IPS DF 6.9 (cell line): ENCODE results near the gene MESP2.

Experiments used
- DNase-seq: peaks from one replicate; pipeline ENCODE4 v3.0.0-alpha.2; 2013; ENCODE audit warnings: low read depth, low spot score
- H3K27ac ChIP-seq: one replicate; pipeline ENCODE4 v1.5.1; 2013; ENCODE audit warnings: low read length, control low read depth
- H3K27me3 ChIP-seq: 2 replicates; pipeline ENCODE4 v1.6.1; 2013; ENCODE audit warnings: mild to moderate bottlenecking, low read length; ENCODE audit not compliant: control insufficient read depth, insufficient read depth
- H3K36me3 ChIP-seq: 2 replicates; pipeline ENCODE4 v1.6.1; 2013; ENCODE audit warnings: low read length; ENCODE audit not compliant: control insufficient read depth, insufficient read depth
- H3K4me1 ChIP-seq: 2 replicates; pipeline ENCODE4 v1.6.1; 2013; ENCODE audit warnings: low read length; ENCODE audit not compliant: control insufficient read depth, insufficient read depth
- H3K4me3 ChIP-seq: 2 replicates; pipeline ENCODE4 v1.5.1; 2013; ENCODE audit warnings: mild to moderate bottlenecking, low read length
- H3K9me3 ChIP-seq: 2 replicates; pipeline ENCODE4 v1.6.1; 2013; ENCODE audit warnings: low read length, inconsistent platforms; ENCODE audit not compliant: control insufficient read depth, insufficient read depth
- WGBS: extraction: QIAGEN DNeasy Blood & Tissue Kit; methylation state at CpG from one replicate; pipeline ENCODE4 v1.1.7; 2013; ENCODE audit warnings: mixed read lengths, missing lambda C conversion rate; ENCODE audit not compliant: insufficient read length, insufficient coverage; 5-methylcytosine and 5-hydroxymethylcytosine counted together

The MESP2 gene

DNA sequence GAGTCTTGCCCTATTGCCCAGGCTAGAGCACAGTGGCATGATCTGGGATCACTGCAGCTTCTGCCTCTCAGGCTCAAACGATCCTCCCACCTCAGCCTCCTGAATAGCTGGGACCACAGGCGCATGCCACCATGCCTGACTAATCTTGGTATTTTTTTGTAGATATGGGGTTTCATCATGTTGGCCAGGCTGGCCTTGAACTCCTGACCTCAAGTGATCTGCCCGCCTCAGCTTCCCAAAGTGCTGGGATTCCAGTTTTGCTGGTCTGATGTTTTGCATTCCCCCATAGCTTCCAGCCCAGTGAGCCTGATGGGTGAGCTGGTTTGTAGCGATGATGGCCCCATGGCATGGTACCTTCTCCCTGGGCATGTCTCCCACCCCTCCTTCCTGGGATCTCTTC lies 20.4 kb upstream of the MESP2 start:
- WGBS, result no CpG with 5 or more reads among the region's 4 CpGs

DNA sequence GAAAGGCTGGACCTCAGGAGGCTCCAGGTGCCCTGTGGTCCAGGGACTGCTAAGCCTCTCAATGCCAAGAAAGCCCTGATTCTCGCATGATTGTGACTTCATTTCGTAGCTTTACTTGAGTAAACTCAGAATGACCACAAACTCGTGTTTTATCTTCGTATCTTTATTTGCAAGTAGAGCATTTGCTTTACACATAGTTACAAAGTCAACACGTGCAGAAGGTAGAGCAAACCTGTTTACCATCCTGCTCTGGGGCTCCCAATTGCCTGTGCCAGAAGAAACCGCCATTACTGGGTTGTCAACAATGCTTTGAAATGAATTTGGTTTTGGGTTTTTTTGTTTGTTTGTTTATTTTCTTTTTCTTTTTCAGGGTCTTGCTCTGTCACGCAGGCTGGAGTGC lies 19.2 kb upstream of the MESP2 start:
- H3K27ac ChIP-seq, result no peak overlapping the region

More for the DNA sequence above, 20.4 kb upstream of the MESP2 start:
- Histone ChIP-seq H3K4me3 (no peak overlapping the region), H3K27me3 (peaks cover 7% of the 10 kb centered on the region; the same call in 1 of the 2 replicates), H3K36me3 (no peaks in the 10 kb centered on the region), H3K27ac (no peak overlapping the region), H3K4me1 (peaks cover 5% of the 10 kb centered on the region), H3K9me3 (no peaks in the 10 kb centered on the region)
- DNase-seq, result no peak

DNA sequence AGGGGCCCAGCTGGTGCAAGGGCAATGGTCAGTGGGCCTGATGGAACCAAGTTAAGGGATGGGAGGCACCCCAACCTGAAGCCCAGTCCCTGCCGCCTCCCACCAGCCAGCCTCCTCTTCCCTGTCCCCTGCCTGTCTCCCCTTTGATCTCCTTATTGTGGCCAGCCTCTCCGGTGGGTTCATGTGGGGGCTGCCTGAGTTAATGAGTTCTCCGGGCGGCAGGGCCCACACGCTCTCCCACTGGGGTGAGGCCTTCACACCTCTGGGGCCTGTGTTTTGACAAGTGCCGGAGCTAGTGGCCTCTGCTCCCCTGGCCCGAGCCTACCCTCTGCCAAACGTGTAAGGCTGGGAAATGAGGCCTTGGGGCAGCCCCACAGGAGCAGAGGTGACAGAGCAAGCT lies 17.8 kb upstream of the MESP2 start:
- no CpG with 5 or more reads among the region's 8 CpGs for WGBS
- H3K27me3 ChIP-seq, result no peaks in the 10 kb centered on the region
- no peak overlapping the region for H3K27ac ChIP-seq
- H3K4me1 ChIP-seq, result peaks cover 5% of the 10 kb centered on the region
- no peaks in the 10 kb centered on the region for H3K9me3 ChIP-seq
- DNase-seq, result no peak
- no peak overlapping the region for H3K4me3 ChIP-seq
- H3K36me3 ChIP-seq, result no peaks in the 10 kb centered on the region

More for the DNA sequence above, 19.2 kb upstream of the MESP2 start:
- Histone ChIP-seq H3K36me3 (no peaks in the 10 kb centered on the region), H3K4me1 (peaks cover 5% of the 10 kb centered on the region), H3K4me3 (no peak overlapping the region), H3K9me3 (no peaks in the 10 kb centered on the region), H3K27me3 (peaks cover 1% of the 10 kb centered on the region; the same call in 1 of the 2 replicates)
- no peak for DNase-seq
- WGBS, result no CpG with 5 or more reads among the region's 7 CpGs

DNA sequence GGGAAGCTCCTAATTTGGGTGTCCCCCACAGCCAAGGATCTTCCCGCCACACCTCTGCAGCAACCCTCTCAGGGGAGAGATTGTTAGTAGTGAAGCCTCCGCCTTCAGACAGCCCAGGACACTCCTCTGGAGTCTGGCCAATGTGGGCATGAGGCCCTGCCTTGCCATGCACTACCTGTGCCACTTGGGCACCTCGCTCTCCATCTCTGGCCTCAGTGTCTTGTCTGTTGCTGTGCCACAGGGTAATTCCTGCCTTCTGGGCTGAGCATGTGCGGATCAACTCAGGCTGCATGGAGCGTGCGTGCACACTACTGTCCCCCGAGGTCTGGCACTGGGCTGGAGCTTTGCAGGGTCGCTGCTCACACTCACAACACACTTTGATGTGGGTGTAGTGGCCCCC lies 17.2 kb upstream of the MESP2 start:
- peaks cover 5% of the 10 kb centered on the region for H3K4me1 ChIP-seq
- WGBS, result no CpG with 5 or more reads among the region's 8 CpGs
- no peaks in the 10 kb centered on the region for H3K36me3 ChIP-seq
- H3K9me3 ChIP-seq, result no peaks in the 10 kb centered on the region
- H3K27me3 ChIP-seq, result no peaks in the 10 kb centered on the region
- DNase-seq, result no peak
- H3K27ac ChIP-seq, result no peak overlapping the region
- no peak overlapping the region for H3K4me3 ChIP-seq

DNA sequence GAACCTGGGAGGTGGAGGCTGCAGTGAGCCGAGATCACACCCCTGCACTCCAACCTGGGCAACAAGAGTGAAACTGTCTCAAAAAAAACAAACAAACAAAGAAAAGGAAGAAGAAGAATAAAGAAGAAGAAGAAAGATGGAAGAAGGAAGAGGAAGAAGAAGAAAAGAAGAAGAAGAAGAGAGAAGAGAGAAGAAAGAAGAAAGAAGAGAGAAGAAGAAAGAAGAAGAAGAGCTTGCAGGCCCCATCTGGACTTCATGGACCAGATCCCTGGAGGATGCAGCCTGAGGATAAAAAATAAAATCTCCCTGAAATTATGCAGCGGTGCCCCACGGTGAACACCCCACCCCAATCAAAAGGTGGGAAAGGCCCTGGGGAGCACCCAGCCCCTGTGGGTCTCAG lies 16.3 kb upstream of the MESP2 start:
- Histone ChIP-seq H3K4me3 (no peak overlapping the region), H3K9me3 (no peaks in the 10 kb centered on the region), H3K36me3 (no peaks in the 10 kb centered on the region), H3K4me1 (peaks cover 3% of the 10 kb centered on the region; the same call in 1 of the 2 replicates), H3K27me3 (no peaks in the 10 kb centered on the region), H3K27ac (no peak overlapping the region)
- no CpG with 5 or more reads among the region's 3 CpGs for WGBS
- DNase-seq, result no peak

DNA sequence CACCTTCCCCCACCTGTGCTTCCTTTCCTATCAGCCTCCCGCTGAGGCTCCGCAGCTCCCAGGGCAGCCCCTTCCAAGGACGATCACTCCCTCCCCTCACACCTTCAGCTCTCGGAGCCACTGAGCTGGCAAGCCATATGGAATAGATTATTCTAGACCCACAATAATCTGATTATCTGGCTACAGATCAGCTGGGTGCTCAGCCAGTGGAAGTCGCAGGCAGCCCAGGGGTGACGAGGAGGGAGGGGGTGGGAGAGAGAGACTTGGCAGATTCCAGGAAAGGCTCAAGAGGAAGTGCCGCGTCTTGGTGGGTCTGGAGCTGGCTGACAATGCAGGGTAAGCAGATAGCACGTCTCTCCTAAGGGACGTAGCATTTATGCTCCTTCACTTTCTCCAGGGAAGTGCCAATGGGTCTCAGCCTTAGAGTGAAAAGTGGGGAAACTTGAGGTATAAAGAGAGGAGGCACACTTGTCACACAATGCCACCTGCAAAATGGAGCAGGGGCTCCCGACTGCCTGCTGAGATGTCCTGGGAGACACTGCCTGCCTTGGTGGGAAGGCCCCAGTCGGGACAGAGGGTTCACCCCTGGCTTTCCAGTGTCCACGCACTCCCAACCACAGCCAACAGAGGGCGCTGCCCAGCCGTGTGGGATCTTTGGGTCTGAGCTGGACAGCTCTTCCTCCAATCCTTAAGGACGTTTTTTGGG lies 15.7 kb upstream of the MESP2 start:
- H3K4me1 ChIP-seq, result peaks cover 3% of the 10 kb centered on the region; the same call in 1 of the 2 replicates
- H3K9me3 ChIP-seq, result no peaks in the 10 kb centered on the region
- no peak for DNase-seq
- no peak overlapping the region for H3K4me3 ChIP-seq
- H3K36me3 ChIP-seq, result no peaks in the 10 kb centered on the region
- H3K27me3 ChIP-seq, result no peaks in the 10 kb centered on the region
- H3K27ac ChIP-seq, result no peak overlapping the region
- no CpG with 5 or more reads among the region's 16 CpGs for whole genome bisulfite sequencing

DNA sequence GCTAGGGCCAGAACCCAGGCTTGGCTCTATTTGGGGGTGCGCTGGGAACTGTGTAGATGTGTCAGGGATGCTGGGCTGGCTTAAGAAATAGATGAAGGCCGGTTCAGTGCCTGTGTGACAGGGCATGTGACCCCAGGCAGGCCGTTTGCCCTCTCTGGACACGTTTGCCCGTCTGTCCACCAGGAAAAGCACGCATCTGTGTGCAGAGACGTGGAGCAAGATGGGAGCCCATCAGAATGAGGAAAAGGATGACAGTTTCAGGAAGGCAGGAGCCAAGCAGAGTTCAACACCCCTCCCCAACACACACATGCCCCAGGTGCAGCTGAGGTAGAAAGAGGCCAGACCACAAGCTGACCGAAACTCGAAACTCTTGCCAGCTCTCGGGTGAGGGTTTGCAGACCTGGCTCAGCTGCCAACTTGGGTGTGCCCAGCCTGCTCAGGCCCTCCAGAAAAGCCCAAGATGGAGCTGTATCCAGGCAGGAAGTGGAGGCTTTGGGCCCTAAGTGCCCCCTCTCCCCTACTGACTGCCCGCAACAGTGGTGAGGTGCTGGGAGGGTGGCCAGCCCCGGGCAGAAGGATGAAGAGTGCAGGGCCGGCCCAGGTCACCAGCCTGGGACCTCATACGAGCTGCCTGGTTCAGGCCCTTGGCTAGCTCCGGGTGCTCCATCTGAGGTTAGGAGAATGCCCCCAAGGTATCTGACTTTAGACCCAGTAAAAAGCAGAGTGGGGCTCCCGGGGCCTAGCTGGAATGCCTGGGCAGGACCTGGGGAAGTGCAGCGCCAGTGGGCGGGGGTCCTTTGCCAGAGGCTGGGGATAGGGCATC lies 14.9 kb upstream of the MESP2 start:
- Histone ChIP-seq H3K9me3 (no peaks in the 10 kb centered on the region), H3K27me3 (no peaks in the 10 kb centered on the region), H3K36me3 (no peaks in the 10 kb centered on the region), H3K27ac (no peak overlapping the region), H3K4me3 (no peak overlapping the region), H3K4me1 (peaks cover 3% of the 10 kb centered on the region; the same call in 1 of the 2 replicates)
- WGBS, result no CpG with 5 or more reads among the region's 18 CpGs
- DNase-seq, result no peak

DNA sequence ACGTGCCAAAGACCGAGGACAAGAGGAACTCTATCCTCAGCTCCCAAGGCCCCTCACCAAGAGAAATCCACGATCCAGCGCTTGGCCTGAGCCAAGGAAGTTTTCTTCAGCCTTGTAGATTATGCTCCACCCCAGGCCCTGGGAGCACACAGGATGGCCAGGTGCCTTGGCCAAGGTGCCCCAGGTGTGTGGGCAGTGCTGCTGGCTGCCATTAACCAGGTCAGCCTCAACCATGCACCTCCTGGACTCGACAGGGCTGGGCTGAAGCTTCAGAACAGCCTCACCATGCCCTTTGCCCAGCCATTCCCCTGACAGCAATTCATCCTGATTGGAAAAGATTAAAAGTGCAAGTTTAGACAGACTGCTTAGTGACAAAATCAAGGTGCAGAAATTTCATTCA lies 14.2 kb upstream of the MESP2 start:
- no peak for DNase-seq
- no CpG with 5 or more reads among the region's 5 CpGs for WGBS
- H3K4me1 ChIP-seq, result peaks cover 3% of the 10 kb centered on the region; the same call in 1 of the 2 replicates
- no peaks in the 10 kb centered on the region for H3K36me3 ChIP-seq
- no peaks in the 10 kb centered on the region for H3K27me3 ChIP-seq
- no peak overlapping the region for H3K4me3 ChIP-seq
- H3K27ac ChIP-seq, result no peak overlapping the region
- no peaks in the 10 kb centered on the region for H3K9me3 ChIP-seq

DNA sequence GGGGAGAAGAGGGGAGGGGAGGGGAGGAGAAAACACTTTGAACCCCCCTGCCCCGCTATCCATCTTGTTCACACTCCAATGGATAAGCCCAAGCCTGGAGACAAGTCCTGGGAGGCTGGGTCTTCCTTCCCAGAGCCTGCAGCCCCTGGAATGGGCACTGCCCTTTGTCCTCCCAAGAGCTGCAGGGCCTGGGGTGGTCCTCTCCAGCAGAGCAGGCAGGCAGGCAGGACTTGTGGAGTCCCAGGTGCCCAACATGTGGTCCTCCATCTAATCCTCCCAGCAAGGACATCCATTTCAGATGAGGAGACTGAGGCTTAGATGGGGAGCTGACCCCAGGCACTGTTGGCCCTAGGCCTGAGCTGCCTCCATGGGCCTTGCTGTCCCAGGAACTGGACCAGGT lies 10.4 kb upstream of the MESP2 start:
- no CpG with 5 or more reads among the region's 1 CpG for WGBS

DNA sequence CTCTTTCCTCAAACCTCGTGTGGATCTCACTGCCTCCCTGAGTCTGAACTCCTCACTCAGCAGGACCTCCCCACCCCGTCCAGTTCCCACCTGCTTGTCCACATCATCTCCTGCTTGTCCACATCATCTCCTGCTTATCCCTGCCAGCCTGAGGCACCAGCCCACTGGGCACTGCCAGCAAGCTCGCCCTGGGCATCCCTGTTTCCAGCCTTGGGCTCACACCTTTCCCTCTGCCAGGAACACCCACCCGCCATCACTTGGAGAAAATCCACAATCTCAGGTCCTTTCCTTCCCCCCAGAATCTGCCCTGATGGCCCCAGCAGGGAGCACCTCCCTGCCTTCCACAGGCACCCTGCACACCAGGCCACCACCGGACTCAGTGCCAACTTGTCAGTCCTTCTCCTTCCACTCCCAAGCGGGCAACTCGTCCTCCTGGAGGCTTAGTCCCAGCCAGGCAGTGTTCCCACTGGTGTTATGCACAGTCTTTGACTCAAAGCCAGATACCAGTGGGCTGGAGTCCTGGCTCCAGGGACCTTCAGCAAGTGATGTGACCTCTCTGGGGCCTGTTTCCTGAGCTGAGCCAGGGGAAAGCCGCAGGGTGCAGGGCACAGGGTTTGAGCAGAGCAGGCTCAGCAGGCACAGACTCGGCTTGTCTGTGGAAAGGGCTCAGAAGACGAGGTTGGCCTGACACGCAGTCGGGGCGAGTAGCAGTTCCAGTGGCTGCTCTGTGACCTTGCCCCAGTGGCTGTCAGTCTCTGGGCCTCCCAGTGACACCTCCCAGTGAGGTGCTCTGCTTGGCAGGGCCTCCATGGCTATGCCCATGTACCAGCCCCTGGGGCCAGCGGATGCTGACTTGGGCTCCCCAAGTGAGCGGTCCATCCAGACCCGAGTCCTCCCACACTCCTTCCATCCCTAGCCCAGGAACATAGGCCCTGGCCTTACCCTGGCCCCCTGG lies 9.5 kb upstream of the MESP2 start:
- H3K36me3 ChIP-seq, result no peaks in the 10 kb centered on the region
- no CpG with 5 or more reads among the region's 16 CpGs for WGBS
- no peak overlapping the region for H3K4me3 ChIP-seq
- H3K27ac ChIP-seq, result no peak overlapping the region
- H3K27me3 ChIP-seq, result no peaks in the 10 kb centered on the region
- H3K4me1 ChIP-seq, result no peaks in the 10 kb centered on the region
- H3K9me3 ChIP-seq, result no peaks in the 10 kb centered on the region
- DNase-seq, result no peak

More for the DNA sequence above, 10.4 kb upstream of the MESP2 start:
- H3K4me3 ChIP-seq, result no peak overlapping the region
- no peak for DNase-seq
- no peaks in the 10 kb centered on the region for H3K27me3 ChIP-seq
- H3K9me3 ChIP-seq, result no peaks in the 10 kb centered on the region
- no peaks in the 10 kb centered on the region for H3K36me3 ChIP-seq
- no peak overlapping the region for H3K27ac ChIP-seq
- H3K4me1 ChIP-seq, result no peaks in the 10 kb centered on the region
